IPS-15b (cell line): ENCODE results near the gene ABCC2.

ENCODE experiments used
- H3K27me3 ChIP-seq: one replicate; pipeline ENCODE4 v1.6.1; 2013; ENCODE audit warnings: low read length; ENCODE audit not compliant: control insufficient read depth, insufficient read depth
- H3K36me3 ChIP-seq: one replicate; pipeline ENCODE4 v1.6.1; 2013; ENCODE audit warnings: low read length; ENCODE audit not compliant: control insufficient read depth, insufficient read depth
- H3K4me1 ChIP-seq: one replicate; pipeline ENCODE4 v1.6.1; 2013; ENCODE audit warnings: mild to moderate bottlenecking, low read length; ENCODE audit not compliant: control insufficient read depth, insufficient read depth
- H3K4me3 ChIP-seq: one replicate; pipeline ENCODE4 v1.5.1; 2013; ENCODE audit warnings: low read depth, low read length
- H3K9ac ChIP-seq: one replicate; pipeline ENCODE4 v1.6.1; 2013; ENCODE audit warnings: low read depth, mild to moderate bottlenecking, low read length
- H3K9me3 ChIP-seq: one replicate; pipeline ENCODE4 v1.6.1; 2013; ENCODE audit warnings: mild to moderate bottlenecking, low read length; ENCODE audit not compliant: control insufficient read depth, insufficient read depth

The ABCC2 gene

GRCh38 chr10:99845837-99846382 is 63.5 kb downstream of the ABCC2 start:
- no peak overlapping the region for H3K9ac ChIP-seq
- no peaks in the 10 kb centered on the region for H3K36me3 ChIP-seq

GRCh38 chr10:99849057-99849456 is 66.6 kb downstream of the ABCC2 start:
- Histone ChIP-seq H3K9ac (no peak overlapping the region), H3K36me3 (no peaks in the 10 kb centered on the region)

More at GRCh38 chr10:99845837-99846382, 63.5 kb downstream of the ABCC2 start:
- Histone ChIP-seq H3K4me3 (peak overlapping the region; percentile 2), H3K4me1 (peaks cover 22% of the 10 kb centered on the region), H3K27me3 (no peaks in the 10 kb centered on the region), H3K9me3 (no peaks in the 10 kb centered on the region)

GRCh38 chr10:99849536-99849935 is 67.1 kb downstream of the ABCC2 start:
- H3K9ac ChIP-seq: no peak overlapping the region
- H3K4me3 ChIP-seq: peak overlapping the region; percentile 14
- peaks cover 27% of the 10 kb centered on the region for H3K4me1 ChIP-seq
- H3K9me3 ChIP-seq: no peaks in the 10 kb centered on the region
- H3K27me3 ChIP-seq: no peaks in the 10 kb centered on the region
- H3K36me3 ChIP-seq: no peaks in the 10 kb centered on the region

More at GRCh38 chr10:99849057-99849456, 66.6 kb downstream of the ABCC2 start:
- Histone ChIP-seq H3K27me3 (no peaks in the 10 kb centered on the region), H3K4me3 (no peak overlapping the region), H3K4me1 (peaks cover 27% of the 10 kb centered on the region), H3K9me3 (no peaks in the 10 kb centered on the region)

GRCh38 chr10:99850021-99850766 is 67.8 kb downstream of the ABCC2 start:
- H3K36me3 ChIP-seq: no peaks in the 10 kb centered on the region
- H3K9ac ChIP-seq: no peak overlapping the region
- no peaks in the 10 kb centered on the region for H3K27me3 ChIP-seq
- H3K4me3 ChIP-seq: peak overlapping the region; percentile 23
- H3K9me3 ChIP-seq: no peaks in the 10 kb centered on the region
- H3K4me1 ChIP-seq: peaks cover 30% of the 10 kb centered on the region

- Histone ChIP-seq H3K36me3 (no peaks in the 10 kb centered on the region), H3K9ac (no peak overlapping the region)
Measured at GRCh38 chr10:99850767-99851340, 68.4 kb downstream of the ABCC2 start.

GRCh38 chr10:99851825-99852224 is 69.4 kb downstream of the ABCC2 start:
- Histone ChIP-seq H3K4me1 (peaks cover 30% of the 10 kb centered on the region), H3K36me3 (no peaks in the 10 kb centered on the region), H3K4me3 (no peak overlapping the region), H3K9me3 (no peaks in the 10 kb centered on the region), H3K27me3 (no peaks in the 10 kb centered on the region), H3K9ac (no peak overlapping the region)

More at GRCh38 chr10:99850767-99851340, 68.4 kb downstream of the ABCC2 start:
- Histone ChIP-seq H3K9me3 (no peaks in the 10 kb centered on the region), H3K4me3 (peak overlapping the region; percentile 23), H3K27me3 (no peaks in the 10 kb centered on the region), H3K4me1 (peaks cover 30% of the 10 kb centered on the region)

GRCh38 chr10:99852481-99853213 is 70.2 kb downstream of the ABCC2 start:
- Histone ChIP-seq H3K4me3 (no peak overlapping the region), H3K4me1 (peaks cover 30% of the 10 kb centered on the region), H3K9ac (no peak overlapping the region), H3K36me3 (no peaks in the 10 kb centered on the region), H3K9me3 (no peaks in the 10 kb centered on the region), H3K27me3 (no peaks in the 10 kb centered on the region)

- no peaks in the 10 kb centered on the region for H3K27me3 ChIP-seq
Measured at GRCh38 chr10:99853655-99854054, 71.2 kb downstream of the ABCC2 start.

GRCh38 chr10:99854860-99855259 is 72.4 kb downstream of the ABCC2 start:
- H3K36me3 ChIP-seq: no peaks in the 10 kb centered on the region
- H3K9ac ChIP-seq: no peak overlapping the region
- H3K9me3 ChIP-seq: no peaks in the 10 kb centered on the region
- H3K4me3 ChIP-seq: no peak overlapping the region
- peaks cover 16% of the 10 kb centered on the region for H3K4me1 ChIP-seq
- H3K27me3 ChIP-seq: no peaks in the 10 kb centered on the region

More at GRCh38 chr10:99853655-99854054, 71.2 kb downstream of the ABCC2 start:
- Histone ChIP-seq H3K4me3 (no peak overlapping the region), H3K9ac (no peak overlapping the region), H3K4me1 (peaks cover 26% of the 10 kb centered on the region), H3K9me3 (no peaks in the 10 kb centered on the region), H3K36me3 (no peaks in the 10 kb centered on the region)

GRCh38 chr10:99855479-99856071 is 73.1 kb downstream of the ABCC2 start:
- H3K9me3 ChIP-seq: no peaks in the 10 kb centered on the region

GRCh38 chr10:99858849-99859248 is 76.4 kb downstream of the ABCC2 start:
- H3K9ac ChIP-seq: no peak overlapping the region
- no peaks in the 10 kb centered on the region for H3K9me3 ChIP-seq
- H3K36me3 ChIP-seq: no peaks in the 10 kb centered on the region
- no peak overlapping the region for H3K4me3 ChIP-seq
- H3K4me1 ChIP-seq: peaks cover 3% of the 10 kb centered on the region
- H3K27me3 ChIP-seq: no peaks in the 10 kb centered on the region

More at GRCh38 chr10:99855479-99856071, 73.1 kb downstream of the ABCC2 start:
- Histone ChIP-seq H3K36me3 (no peaks in the 10 kb centered on the region), H3K9ac (no peak overlapping the region), H3K4me3 (no peak overlapping the region), H3K4me1 (peaks cover 11% of the 10 kb centered on the region), H3K27me3 (no peaks in the 10 kb centered on the region)
